IPS-15b (cell line): ENCODE measurements around the gene GZF1.
A peak's percentile ranks its signal among the peaks of the same experiment; 100 is the strongest.
"Not testable (repeated sequence)": the region's sequence is repeated elsewhere in the genome, so short reads cannot be mapped to it uniquely, and the experiment has no call there.

Source experiments
- H3K27me3 ChIP-seq: one replicate; pipeline ENCODE4 v1.6.1; 2013; ENCODE audit warnings: low read length; ENCODE audit not compliant: control insufficient read depth, insufficient read depth
- H3K36me3 ChIP-seq: one replicate; pipeline ENCODE4 v1.6.1; 2013; ENCODE audit warnings: low read length; ENCODE audit not compliant: control insufficient read depth, insufficient read depth
- H3K4me1 ChIP-seq: one replicate; pipeline ENCODE4 v1.6.1; 2013; ENCODE audit warnings: mild to moderate bottlenecking, low read length; ENCODE audit not compliant: control insufficient read depth, insufficient read depth
- H3K4me3 ChIP-seq: one replicate; pipeline ENCODE4 v1.5.1; 2013; ENCODE audit warnings: low read depth, low read length
- H3K9ac ChIP-seq: one replicate; pipeline ENCODE4 v1.6.1; 2013; ENCODE audit warnings: low read depth, mild to moderate bottlenecking, low read length
- H3K9me3 ChIP-seq: one replicate; pipeline ENCODE4 v1.6.1; 2013; ENCODE audit warnings: mild to moderate bottlenecking, low read length; ENCODE audit not compliant: control insufficient read depth, insufficient read depth

The GZF1 gene

DNA sequence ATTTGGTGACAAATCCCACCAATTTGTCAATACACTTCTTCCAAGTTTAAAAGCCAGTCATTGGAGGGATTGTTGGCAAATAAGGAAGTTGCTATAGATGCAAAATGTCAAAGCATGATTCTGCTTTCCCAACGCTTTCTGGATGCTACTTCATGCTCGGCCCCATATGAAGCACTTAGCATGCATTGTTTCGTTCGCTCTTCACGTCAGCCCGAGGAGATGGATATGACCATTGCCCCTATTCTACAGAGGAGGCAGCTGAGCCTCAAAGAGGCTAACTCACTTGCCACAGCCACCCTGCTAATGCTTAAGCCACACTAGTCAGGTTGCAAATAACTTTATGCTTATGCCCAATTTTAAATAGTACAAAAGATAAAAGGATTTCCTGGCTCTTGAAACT is 14.2 kb upstream of the GZF1 start:
- Histone ChIP-seq H3K36me3 (no peaks in the 10 kb centered on the region), H3K9me3 (no peaks in the 10 kb centered on the region), H3K27me3 (no peaks in the 10 kb centered on the region), H3K4me1 (peaks cover 12% of the 10 kb centered on the region), H3K4me3 (no peak overlapping the region), H3K9ac (no peak overlapping the region)

DNA sequence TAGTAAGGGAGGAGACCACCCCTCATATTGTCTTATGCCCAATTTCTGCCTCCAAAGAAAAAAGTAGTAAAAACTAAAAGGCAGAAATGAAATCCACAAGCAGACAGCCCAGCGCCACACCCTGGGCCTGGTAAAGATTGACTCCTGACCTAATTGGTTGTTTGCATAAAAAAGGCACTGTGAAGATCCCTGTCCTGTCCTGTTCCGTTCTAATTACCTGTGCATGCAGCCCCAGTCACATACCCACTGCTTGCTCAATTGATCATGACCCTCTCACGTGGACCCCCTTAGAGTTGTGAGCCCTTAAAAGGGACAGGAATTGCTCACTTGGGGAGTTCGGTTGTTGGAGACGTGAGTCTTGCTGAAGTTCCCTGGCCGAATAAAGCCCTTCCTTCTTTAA is 13.5 kb upstream of the GZF1 start:
- H3K9ac ChIP-seq, H3K4me3 ChIP-seq, H3K9me3 ChIP-seq, H3K36me3 ChIP-seq, H3K27me3 ChIP-seq: not testable (repeated sequence)
- peaks cover 12% of the 10 kb centered on the region for H3K4me1 ChIP-seq

DNA sequence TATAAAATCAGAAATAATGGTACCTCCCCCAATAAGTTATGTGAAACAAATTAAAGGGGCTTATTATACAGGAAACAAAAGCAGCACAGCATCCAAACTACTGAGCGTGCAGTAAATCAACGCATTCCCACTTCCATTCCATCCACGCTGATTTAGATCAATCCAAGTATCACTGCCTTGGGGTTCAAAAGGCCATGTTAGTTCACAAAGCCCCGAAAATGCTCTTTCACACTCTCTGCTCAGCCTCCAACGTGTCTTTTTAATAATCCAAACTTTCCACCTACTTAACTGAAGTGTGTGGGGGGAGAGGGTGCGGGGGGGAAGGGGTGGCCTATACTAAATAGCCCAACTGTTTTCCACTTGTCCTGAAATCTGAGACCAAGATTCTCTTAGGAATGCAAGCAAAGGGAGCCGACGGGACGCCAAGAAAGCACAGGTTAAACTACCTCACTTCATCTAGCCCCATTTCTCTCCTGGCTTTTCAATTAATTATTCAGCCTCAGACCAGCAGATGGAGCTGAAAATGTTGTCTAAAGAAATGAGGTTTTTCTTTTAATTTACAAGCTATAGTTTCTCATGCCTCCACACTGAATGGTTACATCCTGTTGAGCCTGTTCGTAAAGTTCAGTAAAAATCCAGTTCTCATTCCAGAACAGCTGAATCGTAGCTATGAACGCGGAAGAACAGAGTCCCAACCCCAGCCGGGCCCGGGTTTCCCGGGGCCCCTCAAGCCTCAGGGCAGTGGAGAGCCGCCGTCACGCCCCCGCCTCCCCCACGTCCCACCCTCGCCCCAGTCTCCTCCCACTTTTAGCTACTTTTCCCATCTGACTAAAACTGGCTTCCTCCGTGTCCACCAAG is 12.4 kb upstream of the GZF1 start:
- H3K4me1 ChIP-seq, result peaks cover 12% of the 10 kb centered on the region

DNA sequence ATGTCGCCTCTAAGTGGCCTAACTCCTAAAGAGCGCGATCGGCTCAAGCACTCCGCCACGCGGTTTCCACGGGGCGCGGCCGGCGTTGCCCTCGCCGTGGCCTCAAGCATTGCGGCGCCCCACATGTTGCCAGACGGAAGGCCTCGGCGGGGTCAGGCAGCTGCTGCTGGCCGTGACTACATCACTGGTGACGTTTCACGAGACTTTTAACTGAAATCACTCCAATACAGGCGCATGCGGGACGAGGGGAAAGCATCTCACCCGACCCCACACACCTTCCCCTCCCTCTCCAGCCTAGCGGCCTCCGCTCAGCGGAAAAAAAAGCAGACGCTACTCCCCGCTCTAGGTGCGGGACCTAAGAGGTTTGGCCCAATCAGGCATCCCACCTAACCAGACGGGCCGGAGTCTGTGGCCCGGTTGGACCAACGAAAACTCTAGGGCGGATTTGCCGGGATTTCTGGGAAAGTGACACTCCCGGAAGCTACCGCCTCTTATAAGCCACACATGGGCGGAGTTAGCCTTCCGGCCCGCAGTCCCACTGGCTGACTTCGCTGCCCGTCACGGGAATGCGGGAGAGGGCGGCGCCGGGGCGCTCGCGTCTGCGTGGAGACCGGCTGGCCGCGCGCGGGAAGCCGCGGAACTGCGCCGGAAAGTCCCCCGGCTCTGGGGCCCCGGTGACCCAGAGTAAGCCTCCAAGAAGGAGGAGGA is 11.6 kb upstream of the GZF1 start, which contains the start of gene NXT1:
TSS of gene NXT1 (plus strand) at position 596 of the 708 bp plus-strand sequence. CDS start 3,251 bp downstream, outside the sequence.
- Histone ChIP-seq H3K9me3 (no peaks in the 10 kb centered on the region), H3K4me3 (peak within 1 kb of the TSS; percentile 93), H3K9ac (peak within 1 kb of the TSS; percentile 76), H3K27me3 (no peaks in the 10 kb centered on the region), H3K4me1 (peaks cover 12% of the 10 kb centered on the region), H3K36me3 (peaks cover 6% of the 10 kb centered on the region)

More for the DNA sequence above, 12.4 kb upstream of the GZF1 start:
- Histone ChIP-seq H3K9ac (peak overlapping the region; percentile 76), H3K27me3 (no peaks in the 10 kb centered on the region), H3K36me3 (peaks cover 6% of the 10 kb centered on the region), H3K4me3 (peak overlapping the region; percentile 93), H3K9me3 (no peaks in the 10 kb centered on the region)

DNA sequence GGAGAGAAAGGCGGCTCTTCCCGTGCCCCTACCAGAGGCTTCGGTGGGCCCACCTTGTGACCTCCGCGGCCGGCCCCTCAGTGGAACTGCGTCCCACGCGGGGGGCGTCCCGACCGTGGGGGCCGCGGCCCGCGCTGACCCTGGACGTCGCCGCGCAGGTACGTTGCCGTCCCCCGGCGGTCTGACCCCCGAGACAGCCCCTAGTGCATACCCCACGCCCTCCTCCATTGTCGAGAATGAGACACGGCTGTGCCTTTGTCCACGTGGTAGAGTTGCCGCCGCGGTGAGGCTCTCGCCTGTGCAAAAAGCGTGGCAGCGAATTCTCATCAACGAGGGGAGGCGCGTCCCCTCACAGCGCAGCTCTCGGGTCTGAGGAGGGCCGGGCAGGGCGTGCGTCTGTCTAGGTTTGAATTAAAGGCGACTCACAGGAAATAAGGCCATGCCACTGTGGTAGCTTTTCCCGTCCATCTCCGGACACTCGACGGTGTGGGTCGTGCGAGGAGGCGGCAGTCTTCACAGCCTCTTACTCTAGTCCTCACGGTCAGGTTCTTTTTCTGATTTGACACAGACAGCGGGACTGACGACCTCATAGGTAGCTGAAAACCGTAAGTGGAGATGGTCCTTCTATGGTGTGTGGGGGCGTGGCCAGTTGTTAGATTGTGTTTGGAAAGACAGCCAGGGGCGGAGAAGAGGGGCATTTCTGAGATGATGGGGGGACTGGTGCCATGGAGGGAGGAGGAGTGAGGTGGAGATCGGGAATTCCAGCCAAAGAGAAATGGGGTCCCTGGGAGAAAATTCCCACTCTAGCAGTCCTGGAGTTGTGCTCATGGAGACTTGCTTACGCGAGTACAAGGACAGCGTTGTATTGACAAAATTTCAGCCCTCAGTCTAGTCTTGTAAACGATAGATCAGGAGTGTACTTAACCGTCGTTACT is 10.8 kb upstream of the GZF1 start:
- Histone ChIP-seq H3K9ac (peak overlapping the region; percentile 47), H3K27me3 (no peaks in the 10 kb centered on the region)

DNA sequence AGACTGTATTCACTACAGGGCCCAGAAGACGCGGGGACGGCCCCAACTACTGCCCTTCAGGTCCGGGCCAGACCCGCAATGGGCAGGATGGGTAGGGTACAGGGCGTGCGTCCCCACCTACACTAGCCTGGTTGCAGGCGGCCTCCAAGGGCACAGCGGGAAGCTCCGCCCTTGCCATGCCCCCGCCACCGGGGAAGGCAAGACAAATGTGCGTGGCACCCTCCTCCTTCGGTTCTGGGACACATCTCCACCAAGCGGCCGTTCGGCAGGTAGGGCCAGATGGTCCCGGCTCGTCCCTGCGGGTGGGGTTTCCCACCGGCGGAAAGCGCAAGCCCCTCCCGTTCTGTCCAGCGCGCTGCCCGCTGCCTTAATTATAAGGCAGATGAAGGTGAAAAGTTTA is 5.8 kb upstream of the GZF1 start:
- Histone ChIP-seq H3K36me3 (peaks cover 6% of the 10 kb centered on the region), H3K4me1 (peaks cover 15% of the 10 kb centered on the region), H3K27me3 (no peaks in the 10 kb centered on the region), H3K9me3 (no peaks in the 10 kb centered on the region), H3K4me3 (peak overlapping the region; percentile 50), H3K9ac (no peak overlapping the region)

More for the DNA sequence above, 10.8 kb upstream of the GZF1 start:
- peaks cover 12% of the 10 kb centered on the region for H3K4me1 ChIP-seq
- H3K9me3 ChIP-seq, result no peaks in the 10 kb centered on the region
- H3K4me3 ChIP-seq, result peak overlapping the region; percentile 93
- peaks cover 6% of the 10 kb centered on the region for H3K36me3 ChIP-seq

DNA sequence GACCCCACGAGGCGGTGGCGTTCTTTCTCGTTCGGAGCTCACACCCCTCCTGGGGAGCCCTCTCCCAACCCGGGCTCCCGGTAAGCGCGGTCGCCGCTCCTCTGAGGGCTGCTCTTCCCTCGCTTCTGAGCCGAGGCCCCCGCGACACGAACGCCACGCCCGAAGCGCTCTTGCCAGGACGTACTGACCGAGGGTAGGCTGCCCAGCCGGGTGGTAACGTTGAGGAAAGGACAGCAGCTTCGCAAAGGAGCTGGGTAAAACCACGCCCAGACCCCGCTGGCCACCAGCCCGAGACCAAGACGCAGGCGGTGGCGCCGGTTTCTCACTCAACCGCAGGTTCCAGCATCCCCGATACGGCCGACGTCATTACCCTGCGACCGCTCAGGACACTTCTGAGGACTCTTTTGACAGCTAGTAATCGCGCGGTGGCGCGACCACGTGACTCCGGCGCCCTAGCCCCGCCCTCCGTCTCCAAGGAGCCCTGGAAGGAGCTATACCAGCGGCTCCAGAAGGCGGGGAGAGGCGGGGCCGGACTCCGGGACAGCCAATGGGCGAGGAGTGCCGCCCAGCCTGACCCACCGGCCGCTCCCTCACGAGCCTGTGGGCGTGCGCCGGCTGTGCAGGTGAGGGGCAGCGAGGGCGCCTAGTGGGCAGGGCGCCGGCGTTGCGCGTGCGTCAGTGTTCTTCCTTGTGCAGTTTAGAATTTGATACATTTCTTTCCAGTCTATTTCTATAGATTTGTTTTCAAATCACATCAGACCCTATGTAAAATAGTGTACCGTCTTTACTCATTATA is 4.0 kb upstream of the GZF1 start:
- no peaks in the 10 kb centered on the region for H3K9me3 ChIP-seq
- H3K4me3 ChIP-seq, result peak overlapping the region; percentile 89
- H3K27me3 ChIP-seq, result no peaks in the 10 kb centered on the region
- peaks cover 15% of the 10 kb centered on the region for H3K4me1 ChIP-seq
- H3K9ac ChIP-seq, result peak overlapping the region; percentile 77
- H3K36me3 ChIP-seq, result peaks cover 6% of the 10 kb centered on the region

DNA sequence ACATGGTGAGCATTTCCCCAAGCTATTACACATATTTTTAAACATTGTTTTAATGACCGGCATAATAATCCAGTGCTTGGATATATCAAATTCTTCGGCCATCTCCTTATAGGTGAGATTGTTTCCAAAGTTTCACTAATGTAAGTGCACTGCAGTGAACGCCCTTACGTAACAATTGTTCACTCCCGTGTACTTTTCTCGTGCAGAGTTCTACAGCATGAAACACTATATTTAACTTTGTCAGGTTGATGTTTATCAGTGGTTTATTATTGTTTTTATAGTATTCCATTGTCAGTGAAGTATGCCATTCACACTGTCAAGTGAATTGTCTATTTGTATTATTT is 3.4 kb upstream of the GZF1 start:
- no peaks in the 10 kb centered on the region for H3K9me3 ChIP-seq
- H3K36me3 ChIP-seq, result peaks cover 6% of the 10 kb centered on the region
- peaks cover 20% of the 10 kb centered on the region for H3K4me1 ChIP-seq
- H3K9ac ChIP-seq, result no peak overlapping the region
- no peaks in the 10 kb centered on the region for H3K27me3 ChIP-seq
- H3K4me3 ChIP-seq, result peak overlapping the region; percentile 24

DNA sequence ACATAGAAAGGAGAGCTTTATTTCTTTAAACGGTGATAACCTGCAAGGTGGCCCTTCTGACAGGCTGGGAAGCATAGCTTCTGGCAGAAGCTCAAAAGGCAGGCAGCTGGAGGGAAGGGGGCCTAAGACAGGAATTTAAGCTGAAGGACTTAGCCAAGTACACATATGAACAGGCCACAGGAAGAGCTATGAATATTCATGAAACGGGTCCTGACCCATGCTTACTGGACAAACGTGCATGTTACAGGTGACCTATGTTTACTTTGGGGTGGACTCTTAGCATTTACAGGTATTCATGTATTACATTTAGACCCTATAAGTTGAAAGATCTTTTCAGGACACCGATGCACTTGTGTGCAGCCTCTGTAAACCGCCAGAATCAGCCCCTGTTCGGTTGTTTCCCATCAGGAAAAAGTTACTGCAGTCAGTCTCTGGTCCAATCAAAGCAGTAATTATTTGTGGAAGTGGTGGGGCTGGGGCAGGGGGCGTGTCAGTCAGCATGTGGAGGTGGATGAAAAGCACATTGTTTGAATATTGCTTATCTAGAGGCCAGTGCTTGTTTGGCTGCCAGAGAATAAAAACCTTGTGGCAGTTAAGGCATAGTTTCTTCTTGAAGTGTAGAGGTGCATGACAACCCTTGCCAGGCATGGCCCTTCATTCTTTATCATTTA is 2.9 kb upstream of the GZF1 start:
- no peak overlapping the region for H3K4me3 ChIP-seq
- peaks cover 20% of the 10 kb centered on the region for H3K4me1 ChIP-seq
- H3K36me3 ChIP-seq, result peaks cover 4% of the 10 kb centered on the region
- no peaks in the 10 kb centered on the region for H3K9me3 ChIP-seq
- H3K27me3 ChIP-seq, result no peaks in the 10 kb centered on the region
- H3K9ac ChIP-seq, result no peak overlapping the region

- no peaks in the 10 kb centered on the region for H3K27me3 ChIP-seq
- H3K9me3 ChIP-seq, result no peaks in the 10 kb centered on the region
- H3K9ac ChIP-seq, result no peak overlapping the region
- no peaks in the 10 kb centered on the region for H3K36me3 ChIP-seq
- peaks cover 20% of the 10 kb centered on the region for H3K4me1 ChIP-seq
- H3K4me3 ChIP-seq, result no peak overlapping the region
Observed at GRCh38 chr20:23360531-23360930, 1.5 kb upstream of the GZF1 start.
